Measurements from ENCODE around the gene BBOF1. TPM values are rescaled to one million over a fixed set of nuclear protein-coding genes. Genes with fewer than 3 reads are reported as not detected.

The BBOF1 gene
- total and polyA plus RNA-seq, 2 of the 4 experiments (the other 2 are of a cell fraction), result 1.6 TPM

DNA sequence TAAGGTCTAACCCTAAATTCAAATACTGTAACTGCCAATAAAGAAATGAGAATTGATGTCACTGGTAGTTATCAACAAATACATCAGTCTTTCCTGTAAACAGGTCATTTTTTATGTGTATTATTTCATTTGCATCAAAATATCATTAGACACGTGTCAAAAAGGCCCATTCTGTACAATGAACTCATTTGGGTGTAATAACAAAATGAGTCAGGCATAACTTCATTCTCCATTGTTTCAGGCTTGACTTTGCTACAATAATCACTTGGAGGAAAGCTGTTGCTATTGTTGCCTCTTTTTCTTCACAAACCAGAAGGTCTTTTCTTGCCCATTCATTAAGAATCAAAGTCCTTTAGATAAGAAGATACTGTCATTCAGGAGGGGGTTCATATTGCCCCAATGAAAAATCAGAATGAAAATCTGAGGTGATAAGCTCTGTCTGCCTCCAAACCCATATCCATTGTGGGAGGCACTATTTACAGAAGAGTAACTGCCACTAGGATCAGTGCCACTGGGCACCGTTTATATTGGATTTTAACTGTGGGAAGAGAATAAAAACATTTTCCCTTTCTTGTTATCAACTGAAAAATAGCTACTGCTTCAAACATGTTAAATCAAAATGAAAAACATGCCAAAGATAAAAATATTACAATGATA lies 10.2 kb upstream of the BBOF1 start:
- 100% methylated on average over 1 of the region's 2 CpGs; no CpG with 5 or more reads in 1 of the 2 experiments for WGBS, 2 experiments (ENCODE audit: extremely low coverage in 2 of 2, insufficient read length in 1 of 2)
- CTCF ChIA-PET, result interaction anchor here (0.7 kb wide), 1 partner anchor 48 kb away, joined by 5 read pairs; no protein-coding TSS in a partner anchor

More for the DNA sequence above, 10.2 kb upstream of the BBOF1 start:
- Histone ChIP-seq H3K4me1 (ENCODE audit: control insufficient read depth, insufficient read depth, low read length) (no peaks in the 10 kb centered on the region), H3K9me1 (ENCODE audit: insufficient read depth, low read length) (no peaks in the 10 kb centered on the region), H3K27me3 (ENCODE audit: control insufficient read depth, insufficient read depth, low read length) (no peaks in the 10 kb centered on the region), H2AFZ (replicated peaks; ENCODE audit: low read length, poor library complexity) (no peak overlapping the region), H3K27ac (ENCODE audit: insufficient read depth, low read length) (no peak overlapping the region), H2BK15ac (ENCODE audit: low read depth, low read length) (no peak overlapping the region), H3K36me3 (ENCODE audit: control insufficient read depth, insufficient read depth, low read length) (peaks cover 17% of the 10 kb centered on the region), H3K9ac (ENCODE audit: low read depth, low read length) (no peak overlapping the region), H4K20me1 (ENCODE audit: insufficient read depth, low read length) (no peaks in the 10 kb centered on the region), H4K91ac (ENCODE audit: insufficient read depth, low read depth, low read length) (no peak overlapping the region), H2AK9ac (replicated peaks; ENCODE audit: low read depth, low read length, poor library complexity) (no peak overlapping the region), H3K4me2 (ENCODE audit: low read depth, low read length) (no peak overlapping the region), H3K56ac (ENCODE audit: extremely low read depth, insufficient read depth, low read length) (no peak overlapping the region), H2BK120ac (ENCODE audit: low read depth, low read length) (no peak overlapping the region), H3K4ac (ENCODE audit: low read depth, low read length) (no peak overlapping the region), H2BK20ac (ENCODE audit: low read depth, low read length) (no peak overlapping the region), H3K79me1 (ENCODE audit: low read depth in 1 of 2, low read length in 2 of 2) (no peaks in the 10 kb centered on the region), H3K23ac (ENCODE audit: low read depth, low read length) (no peak overlapping the region), H2AK5ac (ENCODE audit: low read depth, low read length) (no peak overlapping the region), H3K9me3 (ENCODE audit: control insufficient read depth, insufficient read depth, low read length) (no peaks in the 10 kb centered on the region), H3K18ac (ENCODE audit: low read depth, low read length) (no peak overlapping the region), H2BK5ac (ENCODE audit: low read depth, low read length, poor library complexity, severe bottlenecking) (no peak overlapping the region), H3K4me3 (ENCODE audit: insufficient read depth, low read depth, low read length) (no peak overlapping the region), H3K14ac (replicated peaks; ENCODE audit: low read depth, low read length) (no peak overlapping the region), H4K8ac (ENCODE audit: low read depth in 2 of 2, low read length in 2 of 2) (no peak overlapping the region), H4K5ac (ENCODE audit: low read depth, low read length) (no peak overlapping the region)
- no peak for TF ChIP-seq NFE2L2 (IDR thresholded peaks at IDR 0.05; ENCODE audit: low read depth, low read length)
- TF ChIP-seq, protein P1, sequence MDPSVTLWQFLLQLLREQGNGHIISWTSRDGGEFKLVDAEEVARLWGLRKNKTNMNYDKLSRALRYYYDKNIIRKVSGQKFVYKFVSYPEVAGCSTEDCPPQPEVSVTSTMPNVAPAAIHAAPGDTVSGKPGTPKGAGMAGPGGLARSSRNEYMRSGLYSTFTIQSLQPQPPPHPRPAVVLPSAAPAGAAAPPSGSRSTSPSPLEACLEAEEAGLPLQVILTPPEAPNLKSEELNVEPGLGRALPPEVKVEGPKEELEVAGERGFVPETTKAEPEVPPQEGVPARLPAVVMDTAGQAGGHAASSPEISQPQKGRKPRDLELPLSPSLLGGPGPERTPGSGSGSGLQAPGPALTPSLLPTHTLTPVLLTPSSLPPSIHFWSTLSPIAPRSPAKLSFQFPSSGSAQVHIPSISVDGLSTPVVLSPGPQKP (IDR thresholded peaks at IDR 0.05; ENCODE audit: borderline replicate concordance, low read depth, low read length), result no peak
- TF ChIP-seq SMC3 (IDR thresholded peaks at IDR 0.05; ENCODE audit: low read depth, low read length), result no peak
- no peak for TF ChIP-seq MAZ (IDR thresholded peaks at IDR 0.05; ENCODE audit: borderline replicate concordance, low read depth, low read length)
- no peak for TF ChIP-seq CEBPB (IDR thresholded peaks at IDR 0.05; ENCODE audit: low read depth, low read length)
- no peak for TF ChIP-seq BHLHE40 (IDR thresholded peaks at IDR 0.05; ENCODE audit: low read depth, low read length)
- no peak for TF ChIP-seq POLR2A (IDR thresholded peaks at IDR 0.05; ENCODE audit: low read depth, low read length)
- TF ChIP-seq, protein P2, sequence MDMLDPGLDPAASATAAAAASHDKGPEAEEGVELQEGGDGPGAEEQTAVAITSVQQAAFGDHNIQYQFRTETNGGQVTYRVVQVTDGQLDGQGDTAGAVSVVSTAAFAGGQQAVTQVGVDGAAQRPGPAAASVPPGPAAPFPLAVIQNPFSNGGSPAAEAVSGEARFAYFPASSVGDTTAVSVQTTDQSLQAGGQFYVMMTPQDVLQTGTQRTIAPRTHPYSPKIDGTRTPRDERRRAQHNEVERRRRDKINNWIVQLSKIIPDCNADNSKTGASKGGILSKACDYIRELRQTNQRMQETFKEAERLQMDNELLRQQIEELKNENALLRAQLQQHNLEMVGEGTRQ (IDR thresholded peaks at IDR 0.05; ENCODE audit: low read depth, low read length), result no peak
- TF ChIP-seq CHD1 (IDR thresholded peaks at IDR 0.05; ENCODE audit: low read depth, low read length), result no peak
- TF ChIP-seq MXI1 (IDR thresholded peaks at IDR 0.05; ENCODE audit: borderline replicate concordance, low read depth, low read length), result no peak
- TF ChIP-seq RAD21 (IDR thresholded peaks at IDR 0.05; ENCODE audit: low read length), result no peak
- TF ChIP-seq, protein P3, sequence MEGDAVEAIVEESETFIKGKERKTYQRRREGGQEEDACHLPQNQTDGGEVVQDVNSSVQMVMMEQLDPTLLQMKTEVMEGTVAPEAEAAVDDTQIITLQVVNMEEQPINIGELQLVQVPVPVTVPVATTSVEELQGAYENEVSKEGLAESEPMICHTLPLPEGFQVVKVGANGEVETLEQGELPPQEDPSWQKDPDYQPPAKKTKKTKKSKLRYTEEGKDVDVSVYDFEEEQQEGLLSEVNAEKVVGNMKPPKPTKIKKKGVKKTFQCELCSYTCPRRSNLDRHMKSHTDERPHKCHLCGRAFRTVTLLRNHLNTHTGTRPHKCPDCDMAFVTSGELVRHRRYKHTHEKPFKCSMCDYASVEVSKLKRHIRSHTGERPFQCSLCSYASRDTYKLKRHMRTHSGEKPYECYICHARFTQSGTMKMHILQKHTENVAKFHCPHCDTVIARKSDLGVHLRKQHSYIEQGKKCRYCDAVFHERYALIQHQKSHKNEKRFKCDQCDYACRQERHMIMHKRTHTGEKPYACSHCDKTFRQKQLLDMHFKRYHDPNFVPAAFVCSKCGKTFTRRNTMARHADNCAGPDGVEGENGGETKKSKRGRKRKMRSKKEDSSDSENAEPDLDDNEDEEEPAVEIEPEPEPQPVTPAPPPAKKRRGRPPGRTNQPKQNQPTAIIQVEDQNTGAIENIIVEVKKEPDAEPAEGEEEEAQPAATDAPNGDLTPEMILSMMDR (conservative IDR thresholded peaks at IDR 0.05; ENCODE audit: low read depth, low read length), result no peak
- no peak for TF ChIP-seq RFX5 (IDR thresholded peaks at IDR 0.05; ENCODE audit: low read depth, low read length)
- no peak for TF ChIP-seq RCOR1 (IDR thresholded peaks at IDR 0.05; ENCODE audit: insufficient replicate concordance, low read length)
- no peak for TF ChIP-seq MAFK (IDR thresholded peaks at IDR 0.05; ENCODE audit: low read depth, low read length)
- TF ChIP-seq FOS (IDR thresholded peaks at IDR 0.05; ENCODE audit: low read depth, low read length), result no peak
- intact Hi-C loops (cut with micrococcal nuclease), result no loop called here
- dilution Hi-C loops (cut with HindIII; ENCODE audit: low sequenced_read_pairs, unreplicated experiment), result no loop called here
- DNase-seq (no peak), ATAC-seq (ENCODE audit: low read depth) (no peak)
- in situ Hi-C loops (cut with MboI; ENCODE audit: low sequenced_read_pairs), result no loop called here
- POLR2A ChIA-PET (ENCODE audit: unreplicated experiment), result no interaction called here
- BruUV-seq (replicated peaks), result no TSS peak
